T47D (cell line): ENCODE results near the gene USP36.
A peak's percentile ranks its signal among the peaks of the same experiment; 100 is the strongest.
"Not testable (repeated sequence)": the region's sequence is repeated elsewhere in the genome, so short reads cannot be mapped to it uniquely, and the experiment has no call there.

Experiments used
- DNase-seq, 2 experiments: peaks; one replicate each; pipeline versions ENCODE4 v3.0.0 to v3.0.0-alpha.2; 2011 to 2012; ENCODE audit warnings: low read depth in 1 of 2, low spot score in 1 of 2
- JUND ChIP-seq: IDR thresholded peaks from 2 replicates; pipeline ENCODE4 v1.6.1; 2012; ENCODE audit warnings: low read depth
- in situ Hi-C: cut with HindIII; loops from 2 replicates; pipeline ENCODE4 v1.10.0; 2016; ENCODE audit warnings: low sequenced_read_pairs, low pct_unique_long_range_greater_than_20kb

USP36 gene

DNA sequence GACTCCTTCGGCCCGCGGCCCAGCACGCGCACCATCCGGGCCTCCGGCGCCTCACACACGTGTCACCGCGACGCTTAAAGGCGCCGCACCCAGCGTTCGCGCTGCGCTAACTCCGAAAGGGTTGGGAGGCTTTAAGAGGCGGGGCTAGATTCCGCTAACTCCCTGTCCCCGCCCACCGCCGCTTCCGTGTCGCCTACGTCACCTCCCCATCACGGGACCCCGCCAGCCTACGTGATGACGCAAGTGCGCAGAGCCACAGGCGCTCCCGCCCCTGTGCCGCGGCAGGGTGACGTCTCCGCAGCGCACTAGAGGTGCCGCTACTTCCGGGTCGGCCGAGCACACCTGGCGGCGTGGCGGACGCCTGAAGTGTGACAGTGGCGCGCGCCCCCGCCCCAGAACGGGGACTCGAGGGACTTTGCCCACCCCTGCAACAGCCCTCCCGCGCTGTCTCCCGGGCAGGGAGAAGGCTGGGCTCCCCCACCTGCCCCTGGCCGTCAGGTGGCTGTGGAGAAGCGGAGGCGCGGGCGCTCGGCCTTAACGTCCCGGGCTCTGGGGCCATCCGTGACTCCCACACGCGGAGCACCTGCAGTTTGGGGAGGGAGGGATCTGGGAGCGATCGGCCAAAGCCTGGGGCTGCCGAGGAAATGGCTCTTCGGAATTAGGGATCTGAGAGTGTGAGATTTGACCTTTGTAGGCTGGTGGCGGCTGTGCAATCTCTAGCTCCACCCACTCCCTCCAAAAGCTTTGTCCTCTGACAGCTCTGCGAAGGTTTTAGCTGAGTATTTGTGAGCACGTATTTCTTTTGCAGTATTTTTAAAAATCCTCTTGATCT, at the start of gene USP36:
Gene USP36, minus strand, starts transcription at position 35 of the 832 bp plus-strand sequence. CDS start 4,451 bp downstream, outside the sequence.
- in situ Hi-C loops, result no loop called here
- TF ChIP-seq JUND, result no peak; the same call in 1 of the 2 replicates

DNA sequence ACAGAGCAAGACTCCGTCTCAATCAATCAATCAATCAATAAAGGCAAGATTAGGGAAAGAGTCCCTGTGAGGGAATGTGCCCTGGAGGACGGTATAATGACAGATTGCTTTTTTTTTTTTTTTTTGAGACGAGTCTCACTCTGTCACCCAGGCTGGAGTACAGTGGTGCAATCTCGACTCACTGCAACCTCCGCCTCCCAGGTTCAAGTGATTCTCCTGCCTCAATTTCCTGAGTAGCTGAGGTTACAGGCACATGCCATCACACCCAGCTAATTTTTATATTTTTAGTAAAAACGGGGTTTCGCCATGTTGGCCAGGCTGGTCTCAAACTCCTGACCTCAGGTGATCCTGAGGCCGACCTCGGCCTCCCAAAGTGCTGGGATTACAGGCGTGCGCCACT, 49.5 kb upstream of the USP36 start:
- in situ Hi-C loops, result not testable (repeated sequence)

More for the DNA sequence above, at the start of gene USP36:
- peak; percentile 99 to 100 for DNase-seq

DNA sequence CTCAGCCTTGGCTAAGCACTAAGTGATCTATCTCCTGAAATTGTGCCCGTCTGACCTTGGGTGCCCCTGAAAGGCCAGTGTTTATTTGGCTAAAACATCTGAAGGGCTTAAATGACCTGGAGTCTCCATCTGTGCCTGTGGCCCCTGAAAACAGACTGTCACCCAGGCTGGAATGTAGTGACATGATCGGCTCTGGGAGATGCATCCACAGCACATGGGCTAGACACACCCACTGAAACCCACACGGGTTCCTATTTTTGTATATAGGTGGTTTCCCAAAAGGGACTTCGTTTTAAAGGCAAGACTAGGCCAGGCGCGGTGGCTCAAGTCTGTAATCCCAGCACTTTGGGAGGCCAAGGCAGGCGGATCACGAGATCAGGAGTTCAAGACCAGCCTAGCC, 48.9 kb upstream of the USP36 start:
- no peak for TF ChIP-seq JUND
- DNase-seq, result no peak
- in situ Hi-C loops, result no loop called here

More for the DNA sequence above, 49.5 kb upstream of the USP36 start:
- DNase-seq, result not testable (repeated sequence)

DNA sequence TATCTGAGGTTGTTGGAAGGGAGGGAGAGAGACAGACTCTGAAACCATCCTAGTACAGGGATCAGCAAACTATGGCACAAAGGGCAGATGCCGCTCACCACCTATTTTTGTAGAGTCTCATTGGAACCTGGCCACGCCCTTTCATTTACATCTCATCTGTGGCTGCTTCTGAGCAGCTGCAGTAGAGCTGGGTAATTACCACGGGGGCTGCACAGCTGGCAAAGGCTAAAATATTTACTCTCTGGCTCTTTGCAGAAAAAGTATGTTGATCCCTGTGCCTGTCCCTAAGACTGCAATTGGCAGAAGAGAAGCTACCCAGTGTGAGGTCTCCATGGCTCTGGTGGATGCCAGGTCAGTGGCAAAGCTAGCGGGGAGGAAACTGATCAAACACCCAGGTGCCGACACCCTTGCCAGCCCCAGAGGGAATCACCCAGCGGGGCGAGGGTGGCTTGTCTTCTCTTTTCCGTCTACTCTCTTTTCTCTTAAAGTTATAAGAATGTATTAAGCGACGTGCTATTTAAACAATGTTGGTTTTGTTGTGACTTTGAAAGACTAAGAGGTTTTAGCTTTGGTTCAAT, 48.4 kb upstream of the USP36 start:
- DNase-seq, result no peak
- in situ Hi-C loops, result no loop called here
- no peak for TF ChIP-seq JUND

DNA sequence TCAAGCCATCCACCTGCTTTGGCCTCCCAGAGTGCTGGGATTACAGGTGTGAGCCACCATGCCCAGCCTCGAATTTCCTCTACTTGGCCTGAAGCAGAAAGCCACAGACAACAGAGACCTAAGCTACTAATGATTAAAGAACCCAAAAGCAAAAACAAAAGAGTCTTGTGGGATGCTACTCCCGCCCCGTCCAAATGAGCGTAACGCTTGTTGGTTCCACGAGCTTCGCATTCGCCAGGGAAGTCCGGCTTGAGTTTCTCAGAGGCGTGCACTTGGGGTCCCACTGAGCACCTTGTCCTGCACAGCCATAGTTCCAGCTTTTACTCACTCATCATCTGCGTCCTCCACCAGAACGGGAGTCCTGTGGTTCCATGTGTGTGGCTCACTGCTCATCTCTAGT, 46.3 kb upstream of the USP36 start:
- in situ Hi-C loops, result no loop called here
- no peak for TF ChIP-seq JUND
- DNase-seq, result no peak

DNA sequence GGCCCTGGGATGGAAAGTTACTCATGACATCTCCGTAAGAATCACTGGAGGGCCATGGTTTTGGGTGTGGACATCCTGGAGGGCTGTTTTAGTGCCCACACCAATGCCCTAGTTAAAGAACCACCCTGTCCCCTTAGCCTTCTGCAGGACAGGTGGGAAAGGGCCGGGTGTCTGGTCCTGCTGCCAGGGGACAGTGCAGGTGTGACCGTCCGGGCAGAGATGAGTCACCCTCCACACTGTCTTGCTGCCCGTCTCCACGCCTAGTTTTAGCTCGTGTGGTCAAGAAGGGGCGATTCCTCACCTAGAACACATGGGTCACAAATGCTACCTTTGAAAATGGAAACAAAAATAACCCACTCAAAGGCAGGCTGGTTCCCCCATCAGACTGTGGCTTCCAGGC, 45.3 kb upstream of the USP36 start:
- in situ Hi-C loops, result no loop called here
- DNase-seq, result no peak
- no peak for TF ChIP-seq JUND

DNA sequence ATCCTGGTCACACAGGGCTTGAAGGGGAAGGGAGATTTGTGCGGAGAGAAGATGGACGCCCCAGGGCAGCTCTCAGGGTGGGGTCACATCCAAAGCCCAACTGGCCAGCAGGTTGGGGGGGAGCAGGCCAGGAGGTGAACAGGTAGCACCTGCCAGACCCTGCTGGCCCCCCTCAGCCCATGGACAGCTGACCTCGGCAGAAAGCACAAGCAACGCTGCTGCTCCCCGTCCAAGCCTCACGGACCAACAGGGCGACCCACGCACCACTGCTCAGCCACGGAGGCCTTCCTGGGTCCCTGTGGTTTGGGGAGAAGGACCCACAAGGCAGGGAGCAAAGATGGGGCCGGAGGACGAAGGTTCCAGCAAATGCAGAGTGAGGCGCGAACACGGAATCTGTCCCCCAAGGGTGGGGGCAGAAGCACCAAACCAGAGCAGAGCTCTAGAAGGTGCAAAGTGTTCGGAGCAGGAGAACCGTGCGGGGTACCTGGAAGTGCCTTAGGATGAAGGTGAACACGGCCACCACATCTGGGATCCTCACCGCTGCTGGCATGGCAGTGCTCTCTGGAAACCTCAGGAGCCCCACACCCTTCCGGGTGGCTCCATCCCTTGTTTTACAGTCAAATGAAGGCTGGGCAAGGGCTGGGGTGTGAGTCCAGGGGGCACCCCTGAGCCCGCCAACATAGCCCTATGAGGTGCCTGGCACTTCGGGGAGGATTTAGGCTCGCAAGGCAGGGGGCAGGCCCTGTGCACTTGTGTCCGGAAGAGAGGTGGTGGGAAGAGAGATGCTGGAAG, 44.5 kb upstream of the USP36 start:
- in situ Hi-C loops, result no loop called here
- no peak for DNase-seq
- TF ChIP-seq JUND, result no peak

DNA sequence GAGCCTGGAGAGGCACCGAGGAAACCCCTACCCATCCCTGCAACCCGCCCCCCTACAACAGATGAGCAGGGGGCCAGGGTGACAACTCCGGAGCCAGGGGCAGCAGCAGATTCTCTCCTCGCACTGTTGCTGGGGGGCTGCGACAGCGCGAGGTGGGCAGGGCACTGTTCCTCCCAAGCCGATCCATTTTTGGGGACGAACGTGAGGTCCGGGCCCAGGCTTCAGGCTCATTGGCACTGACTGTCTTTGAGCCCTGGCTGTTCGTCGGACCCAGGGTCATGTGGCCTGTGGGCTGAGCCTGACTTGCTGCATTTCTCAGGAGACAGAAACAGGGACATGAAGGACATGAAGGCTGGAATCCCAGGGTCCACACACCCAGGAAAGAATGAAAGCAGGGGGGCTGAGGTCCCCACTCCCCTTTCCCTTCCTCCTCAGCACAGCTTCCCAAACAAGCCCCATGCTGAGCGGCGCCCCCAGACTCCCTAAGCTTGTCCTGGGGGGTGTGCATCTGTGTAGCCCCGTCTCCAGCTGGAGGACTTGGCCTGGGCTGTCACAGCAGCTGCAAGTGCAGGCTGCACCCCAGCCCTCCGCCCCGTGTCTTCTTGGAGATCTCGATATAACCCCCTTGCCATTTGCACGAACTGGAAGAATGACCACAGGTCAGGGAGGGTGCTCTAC, 43.7 kb upstream of the USP36 start:
- TF ChIP-seq JUND, result no peak
- no peak for DNase-seq
- in situ Hi-C loops, result no loop called here

DNA sequence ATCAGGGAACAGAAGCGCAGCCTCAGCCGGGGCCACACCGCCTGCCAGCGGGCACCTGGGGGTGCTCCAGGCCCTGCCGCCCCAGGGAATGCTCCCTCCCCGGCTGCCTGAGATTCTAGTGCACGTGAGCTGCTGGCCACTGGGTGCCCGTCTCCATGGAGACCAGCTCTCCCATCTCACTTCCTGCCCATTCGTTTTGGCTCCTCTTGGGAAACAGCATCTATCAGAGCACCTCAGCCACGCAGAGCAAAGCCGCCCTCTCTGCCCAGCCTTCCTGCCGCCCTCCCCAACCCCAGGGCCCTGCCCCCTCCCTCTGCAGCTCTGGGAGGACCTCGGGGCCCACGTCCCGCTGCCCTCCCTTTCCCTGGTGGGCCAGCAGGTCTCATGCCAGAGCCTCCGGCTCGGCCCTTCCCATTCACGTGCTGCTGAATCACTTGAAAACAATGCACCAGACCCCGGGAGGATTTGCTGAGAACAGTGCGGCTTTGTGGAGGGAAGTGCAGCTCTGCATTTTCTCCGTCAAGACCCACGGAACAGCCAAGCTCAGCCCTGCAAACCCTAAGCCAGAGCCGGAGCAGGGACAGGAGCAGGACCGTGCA, 43.0 kb upstream of the USP36 start:
- no peak for TF ChIP-seq JUND
- DNase-seq, result peak in 1 of 2 experiments; percentile 23
- in situ Hi-C loops, result no loop called here

DNA sequence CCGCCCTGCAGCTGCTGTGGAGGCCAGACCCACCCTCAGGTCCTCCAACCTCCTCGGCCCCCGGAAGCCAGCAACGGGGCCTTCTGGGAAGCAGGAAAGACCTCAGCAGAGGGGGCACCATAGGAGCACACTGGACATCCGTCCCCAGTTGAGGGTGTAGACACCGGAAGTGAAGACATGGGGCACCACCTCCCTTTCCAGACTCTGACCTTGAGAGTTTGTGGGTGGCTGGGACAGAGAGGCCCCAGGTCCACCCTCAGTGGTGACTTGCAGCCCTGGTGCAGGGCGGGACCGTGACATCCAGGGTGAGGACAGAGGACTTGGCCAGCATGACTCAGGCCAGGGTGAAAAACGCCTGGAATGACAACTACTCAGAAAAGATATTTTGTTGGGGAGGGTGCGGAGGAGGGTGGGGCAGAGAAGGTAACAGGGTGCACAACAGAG, 42.5 kb upstream of the USP36 start:
- no peak for TF ChIP-seq JUND
- no peak for DNase-seq
- in situ Hi-C loops, result no loop called here

DNA sequence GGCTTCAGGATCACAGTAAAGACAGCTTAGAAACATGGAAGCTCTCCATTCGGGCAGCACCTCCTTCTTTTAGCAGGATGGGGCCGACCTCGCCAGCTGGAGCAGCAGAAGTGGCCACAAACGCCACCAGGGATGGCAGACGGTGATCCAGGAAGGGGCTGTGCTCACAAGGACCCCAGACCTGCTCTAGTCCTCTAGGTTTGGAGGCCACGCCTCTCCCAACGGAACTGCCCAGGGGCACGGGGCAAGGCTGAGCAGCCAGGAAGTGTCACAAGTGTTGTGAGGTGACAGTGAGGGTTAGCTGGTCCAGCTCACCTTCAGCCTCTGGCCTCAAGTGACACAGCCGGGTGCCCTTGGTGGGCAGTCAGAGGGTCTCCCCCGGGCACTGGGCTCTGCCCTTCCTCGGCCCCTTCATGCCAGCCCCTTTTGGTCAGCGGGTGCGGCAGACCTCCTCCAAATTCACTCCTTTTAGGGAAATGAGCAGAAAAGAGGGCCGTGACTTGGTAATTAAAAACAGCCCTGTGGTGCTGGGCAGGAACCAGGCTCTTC, 42.0 kb upstream of the USP36 start:
- no peak for DNase-seq
- in situ Hi-C loops, result no loop called here
- TF ChIP-seq JUND, result no peak
